T-helper 1 cell treated with Interleukin-12 subunit alpha and Interleukin-12 subunit beta and Interleukin-4 antibody, amounts not matched to agents 30 ng/mL and 1 ng/mL, for 36 hours (primary cell): ENCODE data around the gene OR1J1. TPM values are rescaled to one million over a fixed set of nuclear protein-coding genes. Genes with fewer than 3 reads are reported as not detected.

ENCODE experiments used
- intact Hi-C: fragments of 100-400 bp; cut with micrococcal nuclease; formaldehyde crosslinking; loops from one replicate; pipeline ENCODE4 v1.15.1; 2024
- total RNA-seq: library from RNA; stranded (reverse); gene quantifications from 2 replicates; pipeline ENCODE4 v1.2.3, GENCODE V29; 2022

Gene OR1J1
- not detected in 2 replicates for total RNA-seq

- intact Hi-C loops = no loop called here
These were observed at the start of gene OR1J1 for GRCh38 chr9:122477826-122478225. OR1J1 (minus strand) TSS chr9:122477926; CDS start chr9:122477926, 0 bp downstream.

DNA sequence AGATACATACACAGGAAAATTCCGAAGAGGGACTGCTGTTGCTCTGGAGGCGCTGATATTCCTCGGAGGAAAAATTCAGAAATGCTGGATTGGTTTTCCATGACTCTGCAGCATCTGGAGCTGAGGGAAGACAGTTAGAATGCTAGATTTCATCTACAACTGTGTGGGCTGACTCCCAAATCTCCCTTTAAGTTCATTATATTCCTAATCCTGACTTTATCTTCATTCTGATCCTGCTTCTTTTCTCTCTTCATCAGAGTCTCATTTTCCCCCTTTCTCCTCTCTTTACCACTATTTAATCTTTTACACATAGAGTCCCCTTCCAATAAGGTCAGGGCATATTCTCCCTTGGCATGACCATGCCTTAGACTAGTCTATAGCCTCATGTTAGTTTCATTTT lies 49.5 kb upstream of the OR1J1 start, which contains the start of gene OR1N1:
Gene OR1N1, minus strand, starts transcription at position 101 of the 400 bp plus-strand sequence. Its CDS starts 0 bp downstream, at position 101.
- intact Hi-C loops = no loop called here

- intact Hi-C loops = no loop called here
These were observed 48.9 kb upstream of the OR1J1 start for GRCh38 chr9:122526602-122527001.

DNA sequence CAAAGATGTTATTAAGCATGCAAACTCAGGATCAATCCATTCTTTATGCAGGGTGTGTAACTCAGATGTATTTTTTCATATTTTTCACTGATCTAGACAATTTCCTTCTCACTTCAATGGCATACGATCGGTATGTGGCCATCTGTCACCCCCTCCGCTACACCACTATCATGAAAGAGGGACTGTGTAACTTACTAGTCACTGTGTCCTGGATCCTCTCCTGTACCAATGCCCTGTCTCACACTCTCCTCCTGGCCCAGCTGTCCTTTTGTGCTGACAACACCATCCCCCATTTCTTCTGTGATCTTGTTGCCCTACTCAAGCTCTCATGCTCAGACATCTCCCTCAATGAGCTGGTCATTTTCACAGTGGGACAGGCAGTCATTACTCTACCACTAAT lies 41.6 kb upstream of the OR1J1 start:
- intact Hi-C loops = no loop called here

- intact Hi-C loops = no loop called here
These were observed 41.1 kb upstream of the OR1J1 start, which contains the start of gene OR1J4 for GRCh38 chr9:122518841-122519240. OR1J4 (plus strand) TSS chr9:122519141; CDS start chr9:122519141, 0 bp downstream.

DNA sequence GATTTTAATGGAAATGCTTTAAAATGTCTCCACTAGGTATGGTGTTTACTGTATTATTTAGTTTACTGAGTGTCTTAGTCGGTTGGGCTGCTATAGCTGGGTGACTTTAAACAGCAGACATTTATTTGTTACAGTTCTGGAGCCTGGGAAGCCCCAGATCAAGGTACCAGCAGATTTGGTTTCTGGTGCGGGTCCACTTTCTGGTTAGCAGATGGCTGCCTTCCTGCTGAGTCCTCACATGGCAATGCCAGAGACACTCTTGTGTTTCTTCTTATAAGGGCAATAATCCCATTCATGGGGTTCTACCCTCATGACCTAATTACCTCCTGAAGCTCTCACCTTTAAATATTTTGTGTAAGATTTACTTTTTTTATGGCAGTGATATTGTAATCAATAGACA lies 40.5 kb upstream of the OR1J1 start:
- intact Hi-C loops = no loop called here

DNA sequence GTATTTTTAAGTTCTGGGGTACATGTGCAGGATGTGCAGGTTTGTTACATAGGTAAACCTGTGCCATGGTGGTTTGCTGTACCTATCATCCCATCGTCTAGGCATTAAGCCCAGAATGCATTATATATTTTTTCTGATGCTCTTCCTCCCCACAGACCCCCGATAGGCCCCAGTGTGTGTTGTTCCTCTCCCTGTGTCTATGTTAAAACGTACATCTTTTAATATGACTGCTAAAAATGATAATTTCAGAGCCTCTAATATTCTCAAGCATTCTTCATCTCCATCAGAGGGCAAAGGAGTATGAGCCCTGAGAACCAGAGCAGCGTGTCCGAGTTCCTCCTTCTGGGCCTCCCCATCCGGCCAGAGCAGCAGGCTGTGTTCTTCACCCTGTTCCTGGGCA lies 32.8 kb upstream of the OR1J1 start, which contains the start of gene OR1J2:
Gene OR1J2, plus strand, starts transcription at position 301 of the 400 bp plus-strand sequence. Its CDS starts 0 bp downstream, at position 301.
- intact Hi-C loops = no loop called here

DNA sequence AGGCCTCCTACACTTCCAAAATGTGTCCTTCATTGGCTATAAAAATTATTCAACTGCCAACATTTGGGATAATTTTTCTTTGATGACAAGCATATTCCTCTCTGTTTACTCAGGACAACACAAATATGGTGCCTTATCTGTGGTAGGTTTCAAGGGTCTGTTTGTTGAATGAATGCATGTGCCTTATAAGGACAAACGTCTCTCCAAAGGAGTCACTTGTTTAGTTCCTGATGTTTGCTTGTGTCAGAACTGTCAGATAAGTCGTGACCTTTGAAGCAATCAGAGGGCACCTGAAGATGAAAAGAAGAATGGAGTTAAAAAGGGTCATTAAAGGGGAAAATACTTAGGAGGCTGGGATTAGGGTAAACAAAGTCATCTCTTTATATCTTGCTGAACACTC lies 29.2 kb upstream of the OR1J1 start:
- intact Hi-C loops = no loop called here

GRCh38 chr9:122498883-122499288 lies 21.2 kb upstream of the OR1J1 start:
- intact Hi-C loops = loop anchor here (1.0 kb wide), 2 partner anchors 311 to 492 kb away; no protein-coding TSS in a partner anchor

DNA sequence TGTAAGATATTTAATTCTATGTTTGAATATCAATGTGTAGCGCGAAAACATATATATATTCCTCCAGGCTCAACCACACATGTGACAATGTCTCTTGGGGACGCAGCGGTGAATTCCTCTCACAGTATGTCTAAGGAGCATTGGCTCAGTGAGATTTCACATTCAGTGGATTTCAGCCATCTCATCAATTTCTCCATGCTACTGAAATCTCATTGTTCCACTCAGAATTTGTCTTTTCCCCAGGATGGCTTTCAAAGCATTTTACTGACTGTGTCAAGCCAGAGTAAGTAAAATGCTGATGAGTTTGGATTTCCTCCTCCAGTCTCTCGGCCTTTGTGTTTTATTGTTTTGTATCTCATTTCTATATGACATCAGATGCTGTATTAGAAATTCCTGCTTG lies 1.3 kb upstream of the OR1J1 start:
- intact Hi-C loops = no loop called here

DNA sequence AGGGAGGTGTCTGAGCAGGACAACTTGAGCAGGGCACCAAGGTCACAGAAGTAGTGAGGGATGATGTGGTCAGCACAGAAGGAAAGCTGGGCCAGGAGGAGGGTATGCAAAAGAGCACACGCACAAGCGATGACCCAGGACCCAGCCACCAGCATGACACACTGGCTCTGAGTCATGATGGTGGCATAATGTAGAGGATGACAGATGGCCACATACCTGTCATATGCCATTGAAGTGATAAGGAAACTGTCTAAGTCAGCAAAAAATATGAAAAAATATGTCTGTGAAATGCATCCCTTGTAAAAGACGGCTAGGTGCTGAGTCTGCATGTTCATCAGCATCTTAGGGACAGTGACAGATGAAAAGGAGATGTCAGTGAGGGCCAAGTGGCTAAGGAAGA lies 380 bp downstream of the OR1J1 start:
- intact Hi-C loops = no loop called here

GRCh38 chr9:122475717-122476116 lies 2.0 kb downstream of the OR1J1 start:
- intact Hi-C loops = no loop called here

DNA sequence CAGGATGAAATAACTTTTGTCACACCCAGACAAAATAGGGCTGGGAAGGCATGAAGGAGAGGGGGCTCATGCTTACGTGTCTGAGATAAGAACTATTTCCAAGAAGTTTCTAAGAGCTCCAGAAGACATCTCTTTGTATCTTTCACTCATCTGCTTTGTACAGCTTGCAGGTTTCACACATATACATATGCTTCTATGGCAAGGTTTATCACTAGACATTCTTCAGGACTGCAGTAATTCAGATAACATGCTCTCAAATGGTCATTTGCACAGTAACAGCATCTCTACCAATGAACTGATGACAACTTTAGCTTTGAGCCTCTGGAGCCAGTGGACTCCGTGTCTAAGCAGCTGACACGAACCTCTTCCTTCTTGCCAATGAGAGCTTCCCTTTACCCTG lies 3.2 kb downstream of the OR1J1 start:
- intact Hi-C loops = no loop called here

- intact Hi-C loops = loop anchor here (10.0 kb wide), 1 partner anchor 796 kb away; the partner anchor contains the start of gene STRBP
These were observed 9.0 kb downstream of the OR1J1 start for GRCh38 chr9:122468735-122469134.

GRCh38 chr9:122466456-122466855 lies 11.3 kb downstream of the OR1J1 start:
- intact Hi-C loops = loop anchor here (10.0 kb wide), 1 partner anchor 798 kb away; the partner anchor contains the start of gene STRBP

- intact Hi-C loops = loop anchor here (1.0 to 10.0 kb wide), 10 partner anchors 12 to 886 kb away; partner anchors contain the start of genes MRRF, PDCL, RBM18 and RC3H2
These were observed 12.8 kb downstream of the OR1J1 start for GRCh38 chr9:122464633-122465567.

- intact Hi-C loops = loop anchor here (1.0 to 10.0 kb wide), 6 partner anchors 11 to 887 kb away; partner anchors contain the start of genes MRRF, RBM18, RC3H2 and STRBP
These were observed 13.7 kb downstream of the OR1J1 start for GRCh38 chr9:122463828-122464632.

DNA sequence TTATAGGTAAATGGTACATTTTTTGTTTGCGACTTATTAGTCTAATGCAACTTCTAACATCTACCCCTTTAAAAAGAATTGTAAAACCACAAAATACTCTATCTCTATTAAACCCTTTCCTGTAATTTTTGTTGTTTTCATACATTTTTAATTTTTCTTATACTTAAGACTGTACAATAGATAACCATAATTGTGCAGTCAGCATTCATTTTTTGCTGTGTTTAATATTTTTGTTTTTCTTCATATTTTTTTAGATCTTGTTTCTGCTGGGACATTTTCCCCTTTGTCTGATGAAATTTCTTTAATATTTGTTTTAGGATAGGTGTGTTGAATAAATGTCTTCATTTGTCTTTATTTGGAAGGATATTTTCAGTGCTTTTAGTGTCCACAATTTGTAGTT lies 19.9 kb downstream of the OR1J1 start:
- intact Hi-C loops = no loop called here

- intact Hi-C loops = no loop called here
These were observed 21.6 kb downstream of the OR1J1 start for GRCh38 chr9:122456123-122456522.

- intact Hi-C loops = loop anchor here (1.0 kb wide), 6 partner anchors 11 to 357 kb away; no protein-coding TSS in a partner anchor
These were observed 24.0 kb downstream of the OR1J1 start for GRCh38 chr9:122453677-122454135.
